Putamen (tissue), 1 donor: ENCODE data around the gene SYNPO.

ENCODE experiments used
- DNase-seq: peaks from one replicate; pipeline ENCODE4 v3.0.0-alpha.2; 2016; ENCODE audit warnings: low spot score

Gene SYNPO

GRCh38 chr5:150625831-150626746 is 14.4 kb upstream of the SYNPO start:
- no peak for DNase-seq

GRCh38 chr5:150626853-150627276 is 13.6 kb upstream of the SYNPO start:
- peak; percentile 81 for DNase-seq

GRCh38 chr5:150627731-150628545 is 12.5 kb upstream of the SYNPO start:
- DNase-seq, result no peak

- DNase-seq, result no peak
These were observed 11.4 kb upstream of the SYNPO start for GRCh38 chr5:150628936-150629485.

GRCh38 chr5:150630016-150630415 is 10.4 kb upstream of the SYNPO start:
- no peak for DNase-seq

DNA sequence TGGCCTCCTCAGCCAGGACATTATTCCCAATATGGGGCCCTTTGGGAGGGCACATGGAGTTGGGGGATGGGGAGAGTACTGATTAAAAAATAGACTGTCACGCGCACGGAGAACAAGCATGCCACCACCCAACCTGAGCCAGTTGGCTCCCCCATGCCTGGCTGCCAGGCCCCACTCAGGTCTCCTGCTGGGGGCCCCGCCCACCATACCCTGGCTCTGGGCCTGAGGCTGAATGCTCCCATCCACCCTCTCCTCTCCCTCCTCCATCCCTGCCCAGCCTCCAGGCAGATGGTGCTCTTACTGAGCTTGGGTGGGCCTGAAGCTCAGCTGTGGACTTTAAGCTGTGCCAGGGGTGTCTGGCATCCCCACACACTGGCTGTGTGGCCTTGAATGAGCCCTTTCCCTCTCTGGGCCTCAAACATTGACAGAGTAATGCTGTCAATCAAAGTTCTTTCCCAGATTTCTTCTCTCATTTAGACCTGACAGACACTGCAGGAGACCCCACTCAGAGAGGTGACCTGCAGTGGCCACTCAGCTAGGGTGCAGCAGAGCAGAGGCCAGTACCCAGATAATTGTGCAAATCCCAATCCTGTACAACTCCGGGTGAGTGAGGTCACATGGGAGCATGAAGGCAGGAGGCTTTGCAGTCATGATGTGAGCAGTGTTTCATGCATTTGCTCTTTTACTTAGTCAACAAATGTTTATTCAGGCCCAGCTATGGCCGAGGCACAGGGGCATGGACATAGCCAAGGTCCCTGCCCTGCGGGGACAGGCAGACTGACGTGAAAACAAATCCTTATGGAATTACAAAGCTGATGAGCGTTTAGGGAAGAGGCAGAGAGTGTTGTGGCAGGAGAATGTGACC is 9.8 kb upstream of the SYNPO start:
- no peak for DNase-seq

- no peak for DNase-seq
These were observed 9.1 kb upstream of the SYNPO start for GRCh38 chr5:150631326-150631701.

DNA sequence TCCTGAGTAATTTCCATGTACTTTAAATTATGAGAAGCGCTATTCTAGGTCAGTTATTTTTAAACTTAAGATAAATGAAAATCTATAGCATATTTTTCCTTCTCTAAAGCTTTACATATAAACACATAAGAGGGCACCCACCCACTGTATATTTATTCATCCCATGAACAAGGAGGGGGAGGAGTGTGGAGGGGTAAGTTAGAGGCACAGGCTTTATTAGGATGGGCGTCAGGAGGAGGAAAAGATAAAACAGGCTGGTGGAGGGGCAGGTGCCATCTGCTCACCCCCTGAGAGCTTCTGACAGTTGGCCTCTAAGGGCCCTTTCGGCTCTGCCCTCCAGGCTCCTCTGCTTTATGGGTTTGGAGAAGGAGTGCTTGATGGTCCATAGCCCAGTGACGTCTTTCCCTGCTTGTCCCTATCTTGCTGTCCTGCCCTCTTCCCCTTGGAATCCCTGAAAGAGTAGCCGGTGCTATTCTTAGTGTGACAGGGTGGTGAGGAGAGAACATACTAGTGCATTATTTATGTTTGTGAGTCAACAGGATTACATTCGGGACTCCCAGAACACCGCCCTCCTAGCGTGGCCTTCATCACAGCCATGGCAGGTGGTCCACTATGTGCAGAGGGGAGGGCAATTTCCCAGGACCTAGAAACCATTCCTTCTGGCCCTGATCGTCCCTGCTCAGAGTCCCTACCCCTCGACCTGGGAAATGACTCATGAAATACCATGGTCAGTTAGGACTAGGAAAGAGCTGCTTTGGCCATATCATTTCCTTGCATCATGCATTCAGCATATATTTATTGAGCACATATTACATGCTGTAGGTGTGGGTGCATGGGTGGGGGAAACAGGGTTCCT is 7.9 kb upstream of the SYNPO start:
- no peak for DNase-seq

DNA sequence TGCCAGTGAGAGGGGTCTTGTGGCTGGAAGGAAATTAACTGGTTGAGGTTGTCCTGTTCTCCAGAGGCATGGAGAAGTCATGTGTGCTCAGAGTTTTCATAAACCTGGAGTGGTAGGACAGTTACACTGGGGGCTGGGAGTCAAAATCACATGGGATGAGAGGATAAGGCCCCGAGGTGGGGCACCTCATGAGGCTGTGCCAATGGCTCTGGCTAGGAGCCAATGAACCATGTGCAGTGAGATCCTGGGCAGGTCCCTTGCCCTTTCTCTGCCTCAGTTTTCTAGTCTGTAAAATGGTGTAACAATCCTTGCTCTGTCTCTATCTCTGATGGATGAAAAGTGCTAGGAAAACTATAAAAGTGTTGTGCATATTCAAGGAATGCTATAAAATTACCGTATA is 7.0 kb upstream of the SYNPO start:
- no peak for DNase-seq

DNA sequence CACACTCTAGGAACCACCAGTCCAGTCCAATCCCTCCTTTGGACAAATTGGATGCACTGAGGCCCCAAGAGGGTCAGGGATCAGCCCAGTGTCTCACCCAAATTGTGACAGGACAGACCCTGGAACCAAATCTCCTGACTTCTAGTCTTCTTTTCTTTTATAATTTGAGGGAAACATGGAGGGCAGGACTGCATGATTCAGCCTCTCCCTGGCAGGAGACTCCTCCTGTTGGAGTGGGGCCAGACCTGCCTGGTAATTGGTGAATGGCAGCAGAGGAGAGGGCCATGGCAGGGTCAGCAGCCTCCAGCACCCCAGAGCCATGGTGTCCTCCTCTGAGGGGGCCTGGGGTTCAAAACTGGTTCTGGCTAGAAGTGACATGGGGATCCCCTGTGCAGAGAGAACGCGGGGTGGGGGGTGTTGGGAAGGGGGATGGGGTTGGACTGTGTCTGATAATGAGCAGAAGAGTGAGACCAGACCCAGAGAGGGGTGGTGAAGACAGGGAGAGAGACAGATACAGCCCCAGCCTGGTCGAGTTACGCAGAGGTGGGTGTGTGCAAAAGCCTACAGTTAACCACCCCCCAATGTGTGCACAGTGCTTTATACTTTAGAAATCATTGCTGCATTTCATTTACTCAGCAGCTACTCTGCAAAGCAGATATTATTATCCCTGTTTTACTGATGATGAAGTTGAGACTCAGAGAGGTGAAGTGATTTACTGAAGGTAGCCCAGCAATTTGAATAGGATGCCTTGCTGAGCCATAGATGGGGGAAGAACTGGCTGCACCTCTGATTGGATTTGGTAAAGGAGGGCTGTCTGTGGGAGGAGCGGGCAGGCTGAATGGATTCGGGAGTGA is 3.8 kb upstream of the SYNPO start:
- no peak for DNase-seq

- DNase-seq, result no peak
These were observed 3.0 kb upstream of the SYNPO start for GRCh38 chr5:150637245-150638052.

- no peak for DNase-seq
These were observed 2.4 kb upstream of the SYNPO start for GRCh38 chr5:150638053-150638444.

DNA sequence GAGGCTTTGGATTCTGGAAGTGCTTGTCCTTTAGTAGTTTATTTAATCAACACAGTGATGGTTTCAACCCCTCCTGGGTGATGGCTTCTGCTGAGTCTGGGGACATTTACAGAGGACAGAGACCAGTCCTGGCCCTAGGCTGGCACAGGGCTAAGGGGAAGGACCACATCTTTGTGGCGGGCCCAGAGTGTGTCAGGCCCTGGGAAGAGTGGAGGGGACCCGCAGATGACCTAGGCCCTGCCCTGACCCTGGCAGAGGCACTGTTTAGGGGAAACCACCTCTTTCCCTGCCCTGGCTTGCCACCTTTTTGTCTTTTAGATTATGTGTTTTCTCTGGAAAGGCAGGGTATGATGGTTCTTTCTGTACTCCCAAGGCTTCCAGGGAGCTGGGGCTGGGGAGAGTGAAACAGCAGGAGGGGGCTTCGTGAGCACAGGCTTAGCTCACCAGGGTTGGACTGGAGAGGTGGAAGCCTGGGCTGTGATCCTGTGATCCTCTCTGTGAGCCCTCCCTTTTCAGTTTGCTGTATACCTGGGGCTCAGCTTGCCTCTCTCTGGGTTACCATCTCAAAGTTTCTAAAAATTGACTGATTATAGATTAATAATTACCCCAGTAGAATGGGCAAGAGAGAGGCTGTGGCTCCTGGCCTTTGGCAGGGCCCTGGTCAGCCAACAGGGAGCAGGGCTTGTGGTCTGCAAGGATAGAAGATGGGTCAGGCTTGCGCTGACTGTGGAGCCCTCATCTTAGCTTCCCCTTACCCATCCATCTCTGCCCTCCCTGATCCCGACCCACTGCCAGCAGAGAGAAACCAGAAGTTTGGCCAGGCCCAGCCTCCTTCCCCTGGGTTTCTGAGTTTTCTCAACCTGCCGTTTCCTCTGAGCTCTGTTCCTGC is 1.7 kb upstream of the SYNPO start:
- DNase-seq, result no peak

DNA sequence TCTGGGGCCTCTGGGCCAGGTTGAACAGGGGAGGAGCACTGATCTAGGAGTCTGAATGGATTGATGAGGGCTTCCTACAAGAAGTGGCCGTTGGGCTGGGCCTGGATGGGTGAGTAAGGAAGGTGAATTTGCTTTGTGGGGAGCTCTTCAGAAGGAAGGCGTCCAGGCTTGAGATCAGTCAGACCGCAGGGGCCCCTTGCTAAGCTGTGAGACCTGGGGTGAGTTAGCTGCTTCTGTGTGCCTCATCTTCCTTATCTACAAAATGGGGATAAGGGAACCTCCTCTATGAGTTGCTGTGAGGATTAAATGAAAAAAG is 1.1 kb upstream of the SYNPO start:
- DNase-seq, result no peak

DNA sequence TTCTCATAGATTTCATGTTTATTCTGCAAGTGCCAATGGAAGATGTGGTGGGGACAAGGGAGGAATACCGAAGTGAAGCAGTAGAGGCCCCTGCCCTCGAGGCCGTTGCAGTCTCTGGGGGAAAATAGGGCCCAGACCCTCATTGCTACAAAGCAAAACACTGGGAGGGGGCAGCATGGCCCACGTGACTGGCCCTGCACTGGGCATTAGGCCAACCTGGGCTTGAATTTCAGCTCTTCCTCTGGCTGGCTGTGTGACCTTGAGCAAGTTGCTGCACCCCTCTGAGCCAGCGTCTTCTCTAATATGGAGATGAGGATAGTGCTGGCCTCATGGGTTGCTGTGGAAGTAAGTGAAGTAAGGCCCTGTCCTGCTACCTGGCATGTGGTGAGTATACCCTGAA is 709 bp upstream of the SYNPO start:
- no peak for DNase-seq

GRCh38 chr5:150641006-150641570 is 628 bp downstream of the SYNPO start:
- DNase-seq, result no peak

GRCh38 chr5:150641824-150642566 is 1.5 kb downstream of the SYNPO start:
- DNase-seq, result no peak
